Measurements from ENCODE around the gene RHOT2. TPM values are rescaled to one million over a fixed set of nuclear protein-coding genes. Genes with fewer than 3 reads are reported as not detected.

Gene RHOT2
- total and polyA plus RNA-seq, 10 of the 15 experiments (the other 5 are each of a cell fraction or from before 2014, with no cell fraction given), result 3.7 to 174 (median 69.8) TPM

DNA sequence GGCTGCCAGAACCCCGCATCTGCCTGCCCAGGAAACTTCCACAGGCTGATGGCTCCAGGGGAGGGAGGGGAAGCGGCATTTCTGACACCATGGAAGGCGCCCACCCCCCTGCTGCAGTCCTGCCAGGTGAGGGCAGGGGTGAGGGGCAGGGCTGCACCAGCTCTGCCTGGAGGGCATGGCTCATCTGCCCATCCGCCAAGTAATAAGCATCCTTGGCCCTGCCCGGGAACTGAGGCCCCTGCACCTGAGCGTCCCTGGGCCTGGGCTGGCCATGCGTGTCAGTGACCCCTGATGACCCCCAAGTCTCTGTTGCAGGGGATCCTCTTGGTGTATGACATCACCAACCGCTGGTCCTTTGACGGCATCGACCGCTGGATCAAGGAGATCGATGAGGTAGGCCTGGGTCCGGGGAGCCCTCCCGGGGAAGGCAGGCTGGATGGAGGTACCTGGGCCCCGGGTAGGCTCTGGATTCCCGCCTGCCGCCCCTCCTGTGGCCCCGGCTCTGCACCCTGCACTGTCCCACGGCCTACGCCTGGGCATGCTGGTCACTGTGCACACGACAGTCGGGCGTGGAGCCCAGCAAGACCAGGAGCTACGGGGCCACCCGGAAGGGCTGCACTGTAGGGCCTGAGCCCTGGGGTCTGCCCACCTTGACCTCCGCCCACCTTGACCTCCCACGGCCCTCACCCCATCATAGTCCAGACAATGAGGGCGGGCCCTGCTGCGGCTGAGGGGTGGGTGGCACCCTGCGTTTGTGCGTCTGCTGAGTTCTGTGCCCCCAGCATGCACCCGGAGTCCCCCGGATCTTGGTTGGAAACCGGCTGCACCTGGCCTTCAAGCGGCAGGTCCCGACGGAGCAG is 42.6 kb upstream of the RHOT2 start:
- Histone ChIP-seq H3K9ac (ENCODE audit: control insufficient read depth, insufficient read depth, low read length) (no peak overlapping the region), H3K4me3 (no peak overlapping the region), H3K4me1 (ENCODE audit: control insufficient read depth, insufficient read depth, low read length) (no peaks in the 10 kb centered on the region), H2AFZ (ENCODE audit: control insufficient read depth, low read depth, low read length) (no peak overlapping the region), H4K20me1 (ENCODE audit: control insufficient read depth, insufficient read depth) (no peaks in the 10 kb centered on the region; the same call in 1 of the 2 replicates), H3K4me2 (ENCODE audit: control insufficient read depth, insufficient read depth) (no peak overlapping the region), H3K27me3 (replicated peaks in 1 of 2; ENCODE audit: control insufficient read depth in 2 of 2, insufficient read depth in 2 of 2, low read length in 1 of 2) (no peaks in the 10 kb centered on the region), H3K9me3 (replicated peaks; ENCODE audit: control insufficient read depth, insufficient read depth, low read length) (no peaks in the 10 kb centered on the region), H3K79me2 (ENCODE audit: control insufficient read depth, insufficient read depth, low read length) (no peaks in the 10 kb centered on the region), H3K36me3 (ENCODE audit: control insufficient read depth in 2 of 2, insufficient read depth in 2 of 2, low read length in 1 of 2) (no peaks in the 10 kb centered on the region; a peak in 1 of 4 replicates), H3K27ac (ENCODE audit: control insufficient read depth, insufficient read depth) (no peak overlapping the region)
- 82% methylated on average over 30 of the region's 37 CpGs for WGBS (ENCODE audit: insufficient coverage, insufficient replicate concordance, low lambda C conversion rate, missing lambda C conversion rate)
- DNase-seq (ENCODE audit: low read depth, low spot score) (no peak), ATAC-seq (no peak), FAIRE-seq (no peak)
- TF ChIP-seq YY1 (IDR thresholded peaks at IDR 0.05; ENCODE audit: low read depth, low read length) (no peak), TARDBP (IDR thresholded peaks at IDR 0.05; ENCODE audit: borderline replicate concordance) (no peak), CBFB (IDR thresholded peaks at IDR 0.05; ENCODE audit: low read depth) (no peak), ZNF622 (IDR thresholded peaks at IDR 0.05) (no peak), GATAD2B (conservative IDR thresholded peaks at IDR 0.05; ENCODE audit: low read depth) (no peak), IRF4 (IDR thresholded peaks at IDR 0.05; ENCODE audit: low read depth, low read length) (no peak), CBX3 (IDR thresholded peaks at IDR 0.05; ENCODE audit: borderline replicate concordance, low read depth) (no peak), ZZZ3 (IDR thresholded peaks at IDR 0.05; ENCODE audit: control insufficient read depth, insufficient read length, low read depth) (no peak), BRCA1 (IDR thresholded peaks at IDR 0.05; ENCODE audit: low read depth, low read length) (no peak), SUZ12 (IDR thresholded peaks at IDR 0.05; ENCODE audit: unreplicated experiment) (no peak), SPI1 (IDR thresholded peaks at IDR 0.05; ENCODE audit: borderline replicate concordance, insufficient read depth, low read depth, low read length) (no peak), IKZF2 (IDR thresholded peaks at IDR 0.05) (no peak), BMI1 (IDR thresholded peaks at IDR 0.05; ENCODE audit: borderline replicate concordance) (no peak), SMAD5 (IDR thresholded peaks at IDR 0.05; ENCODE audit: low read depth) (no peak), SMC3 (IDR thresholded peaks at IDR 0.05; ENCODE audit: borderline replicate concordance, low read length) (no peak), KAT2A (conservative IDR thresholded peaks at IDR 0.05; ENCODE audit: control insufficient read depth, low read depth, low read length) (no peak), IRF5 (IDR thresholded peaks at IDR 0.05; ENCODE audit: borderline replicate concordance) (no peak), USF2 (IDR thresholded peaks at IDR 0.05; ENCODE audit: borderline replicate concordance, low read depth, low read length) (no peak), NRF1 (conservative IDR thresholded peaks at IDR 0.05; ENCODE audit: low read depth, low read length) (no peak)
- TF ChIP-seq, protein P1, sequence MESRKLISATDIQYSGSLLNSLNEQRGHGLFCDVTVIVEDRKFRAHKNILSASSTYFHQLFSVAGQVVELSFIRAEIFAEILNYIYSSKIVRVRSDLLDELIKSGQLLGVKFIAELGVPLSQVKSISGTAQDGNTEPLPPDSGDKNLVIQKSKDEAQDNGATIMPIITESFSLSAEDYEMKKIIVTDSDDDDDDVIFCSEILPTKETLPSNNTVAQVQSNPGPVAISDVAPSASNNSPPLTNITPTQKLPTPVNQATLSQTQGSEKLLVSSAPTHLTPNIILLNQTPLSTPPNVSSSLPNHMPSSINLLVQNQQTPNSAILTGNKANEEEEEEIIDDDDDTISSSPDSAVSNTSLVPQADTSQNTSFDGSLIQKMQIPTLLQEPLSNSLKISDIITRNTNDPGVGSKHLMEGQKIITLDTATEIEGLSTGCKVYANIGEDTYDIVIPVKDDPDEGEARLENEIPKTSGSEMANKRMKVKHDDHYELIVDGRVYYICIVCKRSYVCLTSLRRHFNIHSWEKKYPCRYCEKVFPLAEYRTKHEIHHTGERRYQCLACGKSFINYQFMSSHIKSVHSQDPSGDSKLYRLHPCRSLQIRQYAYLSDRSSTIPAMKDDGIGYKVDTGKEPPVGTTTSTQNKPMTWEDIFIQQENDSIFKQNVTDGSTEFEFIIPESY (IDR thresholded peaks at IDR 0.05), result no peak
- RAD21 ChIA-PET (ENCODE audit: unreplicated experiment), result no interaction called here
- intact Hi-C loops (cut with micrococcal nuclease; ENCODE audit: unreplicated experiment), result no loop called here
- POLR2A ChIA-PET, result no interaction called here
- no TSS peak for BruUV-seq (replicated peaks)
- in situ Hi-C loops (cut with MboI), result no loop called here
- CTCF ChIA-PET, result interaction anchor here (0.9 kb wide), 1 partner anchor 11 kb away, joined by 4 read pairs; the partner anchor contains the start of gene METTL26
- SMC1A ChIA-PET (ENCODE audit: uncharacterized antibody, unreplicated experiment), result no interaction called here

Data from GM12878 (cell line).